Ascending aorta (tissue), 2 donors: Measurements from ENCODE around the gene ATP10A. TPM values are rescaled to one million over a fixed set of nuclear protein-coding genes. Genes with fewer than 3 reads are reported as not detected.

Experiments
- DNase-seq, 2 donors: peaks; one replicate each; pipeline ENCODE4 v3.0.0-alpha.2; 2019; ENCODE audit warnings: low spot score in 2 of 2
- H3K27ac ChIP-seq, 2 donors: fragments of 200-600 bp; sonication (generic); one replicate each; pipeline ENCODE4 v1.5.1; 2016 to 2017; ENCODE audit warnings: mild to moderate bottlenecking in 1 of 2
- H3K27me3 ChIP-seq: fragments of 200-600 bp; sonication (generic); one replicate; pipeline ENCODE4 v1.5.1; 2017
- H3K36me3 ChIP-seq, 2 donors: fragments of 200-600 bp; sonication (generic); one replicate each; pipeline ENCODE4 v1.5.1; 2016
- H3K4me1 ChIP-seq, 2 donors: fragments of 200-600 bp; sonication (generic); one replicate each; pipeline ENCODE4 v1.5.1; 2016 to 2017; ENCODE audit warnings: mild to moderate bottlenecking in 1 of 2
- H3K4me3 ChIP-seq, 2 donors: fragments of 200-600 bp; sonication (generic); one replicate each; pipeline ENCODE4 v1.5.1; 2016 to 2017; ENCODE audit warnings: mild to moderate bottlenecking in 1 of 2
- H3K9me3 ChIP-seq, 2 donors: fragments of 200-600 bp; sonication (generic); one replicate each; pipeline ENCODE4 v1.5.1; 2016
- CTCF ChIP-seq, 3 experiments: fragments of 200-600 bp in 2 of 3; fragments of 450-650 bp in 1 of 3; sonication (generic) in 2 of 3; IDR thresholded peaks; one replicate each; pipeline ENCODE4 v1.5.1; 2016 to 2019; ENCODE audit warnings: antibody characterized with exemption in 3 of 3, mild to moderate bottlenecking in 1 of 3, moderate library complexity in 1 of 3
- intact Hi-C: fragments of 100-400 bp; cut with DNase I; formaldehyde crosslinking; loops from one replicate; pipeline ENCODE4 v1.15.1; 2023
- total RNA-seq: library from RNA; depleted of rRNA; stranded (reverse); fragments of >200 nt; gene quantifications from one replicate; pipeline ENCODE4 v1.1.0, GENCODE V29; 2016

The ATP10A gene
- total RNA-seq, 1 donor from 2014 or later = 26.7 TPM

GRCh38 chr15:25849157-25849921 is 13.8 kb downstream of the ATP10A start:
- Histone ChIP-seq H3K27ac (peak overlapping the region; percentile 96 to 97), H3K4me1 (peaks cover 12 to 79% of the 10 kb centered on the region in 2 donors), H3K4me3 (peak overlapping the region; percentile 47 to 62), H3K36me3 (no peaks in the 10 kb centered on the region), H3K9me3 (no peaks in the 10 kb centered on the region), H3K27me3 (no peaks in the 10 kb centered on the region)
- peak in 1 of 2 donors; percentile 75 for DNase-seq
- no peak for TF ChIP-seq CTCF (IDR thresholded peaks at IDR 0.05)
- intact Hi-C loops = loop anchor here (1.0 kb wide), 1 partner anchor 18 kb away; no protein-coding TSS in a partner anchor

GRCh38 chr15:25848784-25849156 is 14.4 kb downstream of the ATP10A start:
- H3K9me3 ChIP-seq = no peaks in the 10 kb centered on the region
- no peak for DNase-seq
- H3K36me3 ChIP-seq = no peaks in the 10 kb centered on the region
- H3K4me1 ChIP-seq = peaks cover 13 to 74% of the 10 kb centered on the region in 2 donors
- intact Hi-C loops = loop anchor here (1.0 kb wide), 1 partner anchor 17 kb away; no protein-coding TSS in a partner anchor
- TF ChIP-seq CTCF (IDR thresholded peaks at IDR 0.05) = no peak
- H3K27me3 ChIP-seq = no peaks in the 10 kb centered on the region
- H3K27ac ChIP-seq = peak overlapping the region; percentile 96 to 97
- H3K4me3 ChIP-seq = peak overlapping the region; percentile 47 to 62

- no peak for DNase-seq
- Histone ChIP-seq H3K4me3 (peak overlapping the region in 1 of 2 donors; percentile 62), H3K4me1 (peaks cover 13 to 70% of the 10 kb centered on the region in 2 donors), H3K36me3 (no peaks in the 10 kb centered on the region), H3K27ac (peak overlapping the region; percentile 96 to 97), H3K9me3 (no peaks in the 10 kb centered on the region), H3K27me3 (no peaks in the 10 kb centered on the region)
- TF ChIP-seq CTCF (IDR thresholded peaks at IDR 0.05) = no peak
- intact Hi-C loops = no loop called here
Measured at GRCh38 chr15:25848325-25848724, 14.8 kb downstream of the ATP10A start.

- no peak for TF ChIP-seq CTCF (IDR thresholded peaks at IDR 0.05)
- no peak for DNase-seq
- Histone ChIP-seq H3K9me3 (no peaks in the 10 kb centered on the region), H3K36me3 (no peaks in the 10 kb centered on the region), H3K27ac (peak overlapping the region; percentile 17 to 20), H3K4me3 (no peak overlapping the region), H3K4me1 (peaks cover 8 to 61% of the 10 kb centered on the region in 2 donors), H3K27me3 (no peaks in the 10 kb centered on the region)
- intact Hi-C loops = no loop called here
Measured at GRCh38 chr15:25847051-25847450, 16.1 kb downstream of the ATP10A start.

GRCh38 chr15:25846377-25846776 is 16.8 kb downstream of the ATP10A start:
- H3K27me3 ChIP-seq = no peaks in the 10 kb centered on the region
- H3K4me3 ChIP-seq = no peak overlapping the region
- DNase-seq = no peak
- H3K4me1 ChIP-seq = peaks cover 8 to 55% of the 10 kb centered on the region in 2 donors
- intact Hi-C loops = no loop called here
- no peak overlapping the region for H3K27ac ChIP-seq
- no peaks in the 10 kb centered on the region for H3K36me3 ChIP-seq
- H3K9me3 ChIP-seq = no peaks in the 10 kb centered on the region
- no peak for TF ChIP-seq CTCF (IDR thresholded peaks at IDR 0.05)
